SK-N-SH (cell line): Measurements from ENCODE around the gene WFIKKN1. TPM values are rescaled to one million over a fixed set of nuclear protein-coding genes. Genes with fewer than 3 reads are reported as not detected.

Source experiments
- CTCF ChIA-PET: fragments of 300-600, 350-600 bp; formaldehyde crosslinking; extraction: SDS; loops from one replicate; lab custom pipeline; 2021; lab: Yijun Ruan, JAX
- POLR2A ChIA-PET: fragments of 350-600 bp; sonication (Branson Sonifier 250); formaldehyde crosslinking; extraction: SDS; loops from one replicate; lab custom pipeline; 2020; ENCODE audit warnings: antibody characterized with exemption, inconsistent platforms; lab: Yijun Ruan, JAX
- DNase-seq: peaks from one replicate; pipeline ENCODE4 v3.0.0; 2012
- H2AFZ ChIP-seq: fragments of 200-600 bp; sonication (generic); 2 replicates; pipeline ENCODE4 v1.8.1; 2016; ENCODE audit warnings: antibody characterized with exemption, mild to moderate bottlenecking, low read depth
- H3F3A ChIP-seq: fragments of 200-600 bp; sonication (generic); replicated peaks from 2 replicates; pipeline ENCODE3; 2016; ENCODE audit warnings: antibody characterized with exemption, mild to moderate bottlenecking; ENCODE audit not compliant: insufficient read depth
- H3K27ac ChIP-seq, 2 experiments: fragments of 200-500 bp in 1 of 2; fragments of 200-600 bp in 1 of 2; sonication (Bioruptor generic) in 1 of 2; sonication (generic), shearing (Covaris generic) in 1 of 2; 2 replicates each; pipeline versions ENCODE4 v1.5.1 to v1.6.1; 2014 to 2016; ENCODE audit warnings: low read depth in 2 of 2, inconsistent platforms in 1 of 2, low read length in 1 of 2, mild to moderate bottlenecking in 1 of 2, mixed read lengths in 1 of 2
- H3K27me3 ChIP-seq: fragments of 200-600 bp; sonication (generic), shearing (Covaris generic); 2 replicates; pipeline ENCODE4 v1.6.1; 2016; ENCODE audit warnings: mixed run types; ENCODE audit not compliant: insufficient read depth
- H3K36me3 ChIP-seq, 2 experiments: fragments of 200-500 bp in 1 of 2; fragments of 200-600 bp in 1 of 2; sonication (Bioruptor generic) in 1 of 2; sonication (generic) in 1 of 2; replicated peaks in 1 of 2; 2 replicates each; pipeline versions ENCODE3 to v1.5.1; 2014 to 2016; ENCODE audit warnings: low read length in 1 of 2, mild to moderate bottlenecking in 1 of 2; ENCODE audit not compliant: insufficient read depth in 2 of 2, control insufficient read depth in 1 of 2
- H3K4me1 ChIP-seq, 2 experiments: fragments of 200-500 bp in 1 of 2; fragments of 200-600 bp in 1 of 2; sonication (Bioruptor generic) in 1 of 2; sonication (generic), shearing (Covaris generic) in 1 of 2; 2 replicates each; pipeline versions ENCODE4 v1.5.1 to v1.6.1; 2014 to 2016; ENCODE audit warnings: low read depth in 1 of 2, low read length in 1 of 2, mixed run types in 1 of 2; ENCODE audit not compliant: insufficient read depth in 2 of 2, control insufficient read depth in 1 of 2
- H3K4me2 ChIP-seq: fragments of 200-600 bp; sonication (generic), shearing (Covaris generic); 2 replicates; pipeline ENCODE4 v1.6.1; 2017; ENCODE audit warnings: mixed run types
- H3K4me3 ChIP-seq, 2 experiments: fragments of 200-500 bp in 1 of 2; fragments of 200-600 bp in 1 of 2; sonication (Bioruptor generic) in 1 of 2; sonication (generic), shearing (Covaris generic) in 1 of 2; 2 replicates each; pipeline versions ENCODE4 v1.5.1 to v1.8.1; 2014 to 2016; ENCODE audit warnings: low read depth in 2 of 2, inconsistent platforms in 1 of 2, low read length in 1 of 2, mild to moderate bottlenecking in 1 of 2, mixed read lengths in 1 of 2, moderate library complexity in 1 of 2
- H3K79me2 ChIP-seq: fragments of 200-600 bp; sonication (generic); 2 replicates; pipeline ENCODE4 v1.8.1; 2017; ENCODE audit warnings: mild to moderate bottlenecking; ENCODE audit not compliant: insufficient read depth
- H3K9ac ChIP-seq: fragments of 200-600 bp; sonication (generic); 2 replicates; pipeline ENCODE4 v1.6.1; 2017; ENCODE audit warnings: mixed run types
- H3K9me2 ChIP-seq: fragments of 200-600 bp; sonication (generic); 2 replicates; pipeline ENCODE4 v1.6.1; 2017; ENCODE audit warnings: mixed run types
- H3K9me3 ChIP-seq: fragments of 200-600 bp; sonication (generic); 2 replicates; pipeline ENCODE4 v1.6.1; 2017; ENCODE audit warnings: mixed run types, mild to moderate bottlenecking, moderate library complexity
- H4K20me1 ChIP-seq: fragments of 200-600 bp; sonication (generic); 2 replicates; pipeline ENCODE4 v1.6.1; 2017; ENCODE audit warnings: mild to moderate bottlenecking, mixed run types; ENCODE audit not compliant: insufficient read depth
- EP300 ChIP-seq, 2 experiments: IDR thresholded peaks; 2 replicates each; pipeline versions ENCODE4 v1.4.0 to v1.6.1; 2012; ENCODE audit warnings: borderline replicate concordance in 1 of 2, low read depth in 1 of 2, low read length in 1 of 2
- EZH2phosphoT487 ChIP-seq: fragments of 200-600 bp; sonication (generic); IDR thresholded peaks from 2 replicates; pipeline ENCODE4 v1.6.1; 2017; ENCODE audit warnings: low read depth, mixed run types, mild to moderate bottlenecking, antibody characterized with exemption, moderate library complexity, borderline replicate concordance
- FOSL2 ChIP-seq: IDR thresholded peaks from 2 replicates; pipeline ENCODE4 v1.4.0; 2012; ENCODE audit warnings: low read depth, mild to moderate bottlenecking, moderate library complexity, borderline replicate concordance
- FOXM1 ChIP-seq: IDR thresholded peaks from 2 replicates; pipeline ENCODE4 v1.4.0; 2012; ENCODE audit warnings: low read depth, mild to moderate bottlenecking
- GABPA ChIP-seq: IDR thresholded peaks from 2 replicates; pipeline ENCODE4 v1.4.0; 2012; ENCODE audit warnings: low read depth, mild to moderate bottlenecking
- GATA2 ChIP-seq: sonication (generic); formaldehyde crosslinking; IDR thresholded peaks from 2 replicates; pipeline ENCODE4 v1.5.0; 2020; ENCODE audit warnings: mild to moderate bottlenecking, missing genetic modification reagents
- JUND ChIP-seq: IDR thresholded peaks from 2 replicates; pipeline ENCODE4 v1.4.0; 2012
- MEF2A ChIP-seq: IDR thresholded peaks from 2 replicates; pipeline ENCODE4 v1.4.0; 2012; ENCODE audit warnings: low read depth, borderline replicate concordance
- MXI1 ChIP-seq: IDR thresholded peaks from 2 replicates; pipeline ENCODE4 v1.6.1; 2012; ENCODE audit warnings: mild to moderate bottlenecking, low read depth, low read length, improper control_type of control experiment
- NFIC ChIP-seq: IDR thresholded peaks from 2 replicates; pipeline ENCODE4 v1.4.0; 2012; ENCODE audit warnings: borderline replicate concordance
- RAD21 ChIP-seq: IDR thresholded peaks from 2 replicates; pipeline ENCODE4 v1.6.1; 2012; ENCODE audit warnings: mild to moderate bottlenecking, low read length
- RCOR1 ChIP-seq: fragments of 150-350 bp; IDR thresholded peaks from 2 replicates; pipeline ENCODE4 v1.6.1; 2017; ENCODE audit warnings: antibody characterized with exemption, low read length
- RFX5 ChIP-seq: IDR thresholded peaks from 2 replicates; pipeline ENCODE4 v1.6.1; 2012; ENCODE audit warnings: mild to moderate bottlenecking, improper control_type of control experiment, low read length
- RXRA ChIP-seq: IDR thresholded peaks from 2 replicates; pipeline ENCODE4 v1.4.0; 2012; ENCODE audit warnings: low read depth, mild to moderate bottlenecking, borderline replicate concordance
- SIN3A ChIP-seq: IDR thresholded peaks from 2 replicates; pipeline ENCODE4 v1.6.1; 2012; ENCODE audit warnings: low read depth, mild to moderate bottlenecking, low read length, moderate library complexity, borderline replicate concordance
- TAF1 ChIP-seq: IDR thresholded peaks from 2 replicates; pipeline ENCODE4 v1.6.1; 2012; ENCODE audit warnings: low read depth, mild to moderate bottlenecking, low read length, moderate library complexity, borderline replicate concordance
- TCF12 ChIP-seq: IDR thresholded peaks from 2 replicates; pipeline ENCODE4 v1.4.0; 2012
- YY1 ChIP-seq: IDR thresholded peaks from 2 replicates; pipeline ENCODE4 v1.4.0; 2012; ENCODE audit warnings: low read depth, mild to moderate bottlenecking
- WGBS: methylation state at CpG from one replicate; pipeline ENCODE4 v1.1.6; 2017; ENCODE audit warnings: low lambda C conversion rate; 5-methylcytosine and 5-hydroxymethylcytosine counted together
- polyA plus RNA-seq, 3 experiments: library from polyadenylated mRNA; depleted of rRNA; stranded (reverse); fragments of >200 nt; gene quantifications; 2 replicates each; pipeline ENCODE4 v1.2.3, GENCODE V29; 2012
- TF ChIP-seq, protein P1 (sequence below): IDR thresholded peaks from 2 replicates; pipeline ENCODE4; 2012
- TF ChIP-seq, protein P2 (sequence below): IDR thresholded peaks from 2 replicates; pipeline ENCODE4 v1.4.0; 2012; ENCODE audit warnings: low read depth, borderline replicate concordance
- TF ChIP-seq, protein P3 (sequence below): fragments of 150-350 bp; IDR thresholded peaks from 2 replicates; pipeline ENCODE4 v1.6.1; 2016; ENCODE audit warnings: mild to moderate bottlenecking, low read depth, low read length

The WFIKKN1 gene
- polyA plus RNA-seq, 1 of the 3 experiments (the other 2 are of a cell fraction): 0.16 TPM

DNA sequence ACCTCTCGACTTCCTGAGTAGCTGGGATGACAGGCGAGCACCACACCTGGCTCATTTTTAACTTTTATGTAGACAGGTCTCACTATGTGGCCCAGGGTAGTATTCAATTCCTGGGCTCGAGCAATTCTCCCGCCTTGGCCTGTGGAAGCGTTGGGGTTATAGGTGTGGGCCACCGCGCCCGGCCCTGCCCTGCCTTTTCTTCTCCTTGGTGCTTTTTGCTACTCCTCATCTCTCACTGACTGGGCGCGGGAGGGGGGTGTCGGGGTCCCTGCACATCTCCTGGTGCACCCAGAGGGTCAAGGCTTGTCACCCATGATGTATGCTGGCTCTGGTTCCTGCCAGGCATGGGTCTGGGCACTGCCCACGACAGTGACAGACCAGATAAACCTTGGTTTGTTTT is 13.8 kb downstream of the WFIKKN1 start:
- no peak for DNase-seq
- Histone ChIP-seq H3K36me3 (no peaks in the 10 kb centered on the region), H3F3A (peaks cover 9% of the 10 kb centered on the region), H3K79me2 (peaks cover 23% of the 10 kb centered on the region; the same call in 1 of the 2 replicates), H3K4me3 (no peak overlapping the region), H2AFZ (no peak overlapping the region), H3K4me2 (no peak overlapping the region), H3K27ac (no peak overlapping the region), H4K20me1 (no peaks in the 10 kb centered on the region), H3K9ac (no peak overlapping the region), H3K9me3 (no peaks in the 10 kb centered on the region), H3K4me1 (peaks cover 10 to 30% of the 10 kb centered on the region in 2 experiments; a peak in 2 of 4 replicates), H3K27me3 (no peaks in the 10 kb centered on the region), H3K9me2 (no peaks in the 10 kb centered on the region)
- 95% methylated on average over 12 of the region's 12 CpGs for WGBS
- POLR2A ChIA-PET: no interaction called here
- TF ChIP-seq, protein P1, sequence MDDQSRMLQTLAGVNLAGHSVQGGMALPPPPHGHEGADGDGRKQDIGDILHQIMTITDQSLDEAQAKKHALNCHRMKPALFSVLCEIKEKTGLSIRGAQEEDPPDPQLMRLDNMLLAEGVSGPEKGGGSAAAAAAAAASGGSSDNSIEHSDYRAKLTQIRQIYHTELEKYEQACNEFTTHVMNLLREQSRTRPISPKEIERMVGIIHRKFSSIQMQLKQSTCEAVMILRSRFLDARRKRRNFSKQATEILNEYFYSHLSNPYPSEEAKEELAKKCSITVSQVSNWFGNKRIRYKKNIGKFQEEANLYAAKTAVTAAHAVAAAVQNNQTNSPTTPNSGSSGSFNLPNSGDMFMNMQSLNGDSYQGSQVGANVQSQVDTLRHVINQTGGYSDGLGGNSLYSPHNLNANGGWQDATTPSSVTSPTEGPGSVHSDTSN: no peak
- TF ChIP-seq MEF2A (no peak), GATA2 (no peak), GABPA (no peak), EZH2phosphoT487 (no peak), SIN3A (no peak), RCOR1 (no peak), NFIC (no peak), TCF12 (no peak), MXI1 (no peak), TAF1 (no peak)
- CTCF ChIA-PET: no interaction called here

DNA sequence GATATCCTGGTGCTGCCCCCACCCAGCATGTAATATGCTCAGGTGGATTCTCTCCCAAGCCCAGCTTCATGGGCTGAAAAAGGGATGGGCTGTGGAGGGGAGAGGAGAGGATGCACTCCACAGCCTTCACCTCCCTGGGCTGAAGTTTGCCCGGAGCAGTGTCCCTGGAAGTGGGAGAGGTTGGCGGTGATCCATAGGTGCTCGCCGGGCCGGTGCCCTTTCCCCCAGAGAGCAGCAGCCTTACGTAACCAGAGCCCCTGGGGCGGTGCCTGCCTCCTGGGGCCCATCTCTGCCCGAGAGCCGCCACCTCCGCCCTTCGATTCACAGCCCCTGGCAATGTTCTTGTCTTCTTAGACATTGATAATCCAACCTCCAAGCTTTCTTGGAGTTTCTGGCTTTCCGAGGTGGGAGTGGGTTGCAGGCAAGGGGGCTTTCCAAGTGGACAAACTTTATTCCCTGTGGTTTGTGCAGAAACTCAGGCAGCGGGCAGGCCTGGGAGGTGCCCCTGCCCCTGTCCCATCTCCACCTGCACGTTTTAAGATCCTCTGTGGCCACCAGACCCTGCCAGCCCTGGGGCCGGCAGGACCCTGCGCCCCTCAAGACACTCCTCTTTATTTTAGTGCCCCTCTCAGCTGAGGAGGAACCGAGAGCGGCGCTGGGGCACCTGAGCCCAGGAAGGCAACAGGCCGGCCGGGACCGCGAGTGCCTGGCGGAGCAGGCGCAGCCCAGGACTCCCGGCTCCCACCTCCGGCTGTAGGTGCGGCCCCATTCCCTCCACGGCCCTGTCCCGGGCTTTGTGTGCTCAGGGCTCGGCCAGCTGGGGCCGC is 15.3 kb downstream of the WFIKKN1 start:
- H3K4me2 ChIP-seq: no peak overlapping the region
- DNase-seq: no peak
- no peaks in the 10 kb centered on the region for H3K9me3 ChIP-seq
- H2AFZ ChIP-seq: no peak overlapping the region
- H3K27ac ChIP-seq: no peak overlapping the region
- H4K20me1 ChIP-seq: no peaks in the 10 kb centered on the region
- TF ChIP-seq EP300 (IDR thresholded peaks at IDR 0.05; ENCODE audit: borderline replicate concordance in 1 of 2, low read depth in 1 of 2, low read length in 1 of 2): no peak
- TF ChIP-seq, protein P1: no peak; the same call in 1 of the 2 replicates
- TF ChIP-seq, protein P2, sequence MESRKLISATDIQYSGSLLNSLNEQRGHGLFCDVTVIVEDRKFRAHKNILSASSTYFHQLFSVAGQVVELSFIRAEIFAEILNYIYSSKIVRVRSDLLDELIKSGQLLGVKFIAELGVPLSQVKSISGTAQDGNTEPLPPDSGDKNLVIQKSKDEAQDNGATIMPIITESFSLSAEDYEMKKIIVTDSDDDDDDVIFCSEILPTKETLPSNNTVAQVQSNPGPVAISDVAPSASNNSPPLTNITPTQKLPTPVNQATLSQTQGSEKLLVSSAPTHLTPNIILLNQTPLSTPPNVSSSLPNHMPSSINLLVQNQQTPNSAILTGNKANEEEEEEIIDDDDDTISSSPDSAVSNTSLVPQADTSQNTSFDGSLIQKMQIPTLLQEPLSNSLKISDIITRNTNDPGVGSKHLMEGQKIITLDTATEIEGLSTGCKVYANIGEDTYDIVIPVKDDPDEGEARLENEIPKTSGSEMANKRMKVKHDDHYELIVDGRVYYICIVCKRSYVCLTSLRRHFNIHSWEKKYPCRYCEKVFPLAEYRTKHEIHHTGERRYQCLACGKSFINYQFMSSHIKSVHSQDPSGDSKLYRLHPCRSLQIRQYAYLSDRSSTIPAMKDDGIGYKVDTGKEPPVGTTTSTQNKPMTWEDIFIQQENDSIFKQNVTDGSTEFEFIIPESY: no peak
- no peak for TF ChIP-seq YY1
- no peak for TF ChIP-seq FOSL2
- no peak for TF ChIP-seq GABPA
- no peak for TF ChIP-seq GATA2
- TF ChIP-seq, protein P3, sequence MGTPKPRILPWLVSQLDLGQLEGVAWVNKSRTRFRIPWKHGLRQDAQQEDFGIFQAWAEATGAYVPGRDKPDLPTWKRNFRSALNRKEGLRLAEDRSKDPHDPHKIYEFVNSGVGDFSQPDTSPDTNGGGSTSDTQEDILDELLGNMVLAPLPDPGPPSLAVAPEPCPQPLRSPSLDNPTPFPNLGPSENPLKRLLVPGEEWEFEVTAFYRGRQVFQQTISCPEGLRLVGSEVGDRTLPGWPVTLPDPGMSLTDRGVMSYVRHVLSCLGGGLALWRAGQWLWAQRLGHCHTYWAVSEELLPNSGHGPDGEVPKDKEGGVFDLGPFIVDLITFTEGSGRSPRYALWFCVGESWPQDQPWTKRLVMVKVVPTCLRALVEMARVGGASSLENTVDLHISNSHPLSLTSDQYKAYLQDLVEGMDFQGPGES: no peak
- TF ChIP-seq RXRA: no peak
- TF ChIP-seq FOXM1: no peak
- TF ChIP-seq RCOR1: no peak
- no peak for TF ChIP-seq RFX5
- no peak for TF ChIP-seq RAD21
- TF ChIP-seq JUND: no peak
- TF ChIP-seq, all 33 proteins: peak for 0
- Histone ChIP-seq H3K4me1 (peaks cover 10 to 41% of the 10 kb centered on the region in 2 experiments; a peak in 2 of 4 replicates), H3K79me2 (peaks cover 30% of the 10 kb centered on the region; the same call in 1 of the 2 replicates), H3K9me2 (no peaks in the 10 kb centered on the region), H3K4me3 (no peak overlapping the region), H3K9ac (no peak overlapping the region), H3F3A (peaks cover 5% of the 10 kb centered on the region), H3K36me3 (no peaks in the 10 kb centered on the region), H3K27me3 (no peaks in the 10 kb centered on the region)
- POLR2A ChIA-PET: no interaction called here
- 87% methylated on average over 21 of the region's 32 CpGs for WGBS
- CTCF ChIA-PET: interaction anchor here (1.3 kb wide), 1 partner anchor 21 kb away, joined by 3 read pairs; no protein-coding TSS in a partner anchor
